Mucosa of descending colon (tissue), 3 donors: ENCODE results near the gene PRTFDC1. TPM values are rescaled to one million over a fixed set of nuclear protein-coding genes. Genes with fewer than 3 reads are reported as not detected.
A peak's percentile ranks its signal among the peaks of the same experiment; 100 is the strongest.

Experiments used
- ATAC-seq: fragments of 200-7000 bp; cut with Tn5 transposase; one replicate; pipeline ENCODE4 v1.9.1; 2020; ENCODE audit warnings: mild to moderate bottlenecking, moderate library complexity
- DNase-seq, 3 donors: peaks; one replicate each; pipeline ENCODE4 v3.0.0-alpha.2; 2020
- H3K36me3 ChIP-seq: fragments of 200-600 bp; one replicate; pipeline ENCODE4 v1.8.0; 2021; ENCODE audit warnings: low read depth, mild to moderate bottlenecking
- H3K4me1 ChIP-seq: fragments of 200-600 bp; one replicate; pipeline ENCODE4 v1.8.0; 2021; ENCODE audit warnings: low read depth, mild to moderate bottlenecking
- H3K4me3 ChIP-seq: fragments of 200-600 bp; one replicate; pipeline ENCODE4 v1.8.0; 2021; ENCODE audit warnings: mild to moderate bottlenecking
- H3K9me3 ChIP-seq: fragments of 200-600 bp; one replicate; pipeline ENCODE4 v1.8.0; 2021; ENCODE audit warnings: mild to moderate bottlenecking
- CTCF ChIP-seq: fragments of 200-600 bp; IDR thresholded peaks from one replicate; pipeline ENCODE4 v1.8.0; 2022; ENCODE audit warnings: antibody characterized with exemption, mild to moderate bottlenecking
- intact Hi-C, 2 donors: fragments of 100-400 bp; cut with DNase I in 1 of 2; cut with micrococcal nuclease in 1 of 2; formaldehyde crosslinking; loops; one replicate each; pipeline versions ENCODE4 v1.11.0 to v1.11.1; 2022; cut with DNase I, micrococcal nuclease
- total RNA-seq, 3 donors: library from RNA; stranded (reverse); fragmentation: NEBNext Ultra II Directional in 2 of 3; extraction: Animal tissue kit (Norgen Biotek cat#: 25700) in 2 of 3; gene quantifications; one replicate each; pipeline versions ENCODE4 v1.2.1 to v1.2.4, GENCODE V29; 2021 to 2023
- donor health status: DM: no; HTN: no; CAD: no; lungs with moderate emphysema.
- donor health status: DM: no; HTN: no; CAD: no.
- donor health status: DM: no; HTN: yes; CAD: no.

PRTFDC1 gene
- total RNA-seq, 3 donors from 2014 or later = 6.1 to 11.9 (median 6.9) TPM

GRCh38 chr10:24894309-24894708, 58.1 kb downstream of the PRTFDC1 start:
- ATAC-seq (peak; percentile 39), DNase-seq (no peak)
- Histone ChIP-seq H3K4me1 (peaks cover 8% of the 10 kb centered on the region), H3K4me3 (no peak overlapping the region), H3K36me3 (no peaks in the 10 kb centered on the region), H3K9me3 (no peaks in the 10 kb centered on the region)
- intact Hi-C loops = no loop called here
- TF ChIP-seq CTCF = no peak

DNA sequence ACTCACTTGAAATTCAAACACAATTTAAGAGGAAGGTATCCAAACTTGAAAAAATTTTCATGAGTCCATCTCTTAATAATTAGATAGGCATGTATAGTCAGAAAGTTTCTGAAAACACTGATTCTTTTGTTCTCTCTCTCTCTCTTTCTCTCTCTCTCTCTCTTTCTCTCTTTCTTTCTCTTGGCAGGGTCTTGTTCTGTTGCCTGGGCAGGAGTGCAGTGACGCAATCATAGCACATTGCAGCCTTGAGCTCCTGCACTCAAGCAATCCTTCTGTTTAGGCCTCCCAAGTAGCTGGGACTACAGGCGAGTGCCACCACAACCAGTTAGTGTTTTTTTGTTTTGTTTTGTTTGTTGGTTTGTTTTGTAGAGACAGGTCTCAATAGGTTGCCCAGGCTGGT, 59.3 kb downstream of the PRTFDC1 start:
- DNase-seq (no peak), ATAC-seq (no peak)
- intact Hi-C loops = no loop called here
- Histone ChIP-seq H3K36me3 (no peaks in the 10 kb centered on the region), H3K4me3 (no peak overlapping the region), H3K9me3 (no peaks in the 10 kb centered on the region), H3K4me1 (peaks cover 8% of the 10 kb centered on the region)
- TF ChIP-seq CTCF = no peak

DNA sequence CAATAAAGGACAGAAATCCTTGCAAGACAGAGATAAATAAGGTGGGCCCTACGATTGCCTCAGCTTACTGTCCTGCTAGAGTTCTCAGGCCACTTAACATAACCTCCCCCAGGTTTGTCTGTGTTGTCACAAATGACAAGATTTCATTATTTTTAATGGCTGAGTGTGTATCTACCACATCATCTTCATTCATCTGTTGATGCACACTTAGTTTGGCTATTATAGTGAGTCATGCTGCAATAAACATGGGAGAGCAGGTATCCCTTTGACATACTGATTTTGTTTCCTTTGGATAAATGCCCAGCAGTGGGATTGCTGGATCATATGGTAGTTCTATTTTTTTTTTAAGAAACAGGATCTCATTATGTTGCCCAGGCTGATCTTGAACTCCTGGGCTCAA, 60.6 kb downstream of the PRTFDC1 start:
- Histone ChIP-seq H3K4me3 (no peak overlapping the region), H3K36me3 (no peaks in the 10 kb centered on the region), H3K4me1 (peaks cover 8% of the 10 kb centered on the region), H3K9me3 (no peaks in the 10 kb centered on the region)
- intact Hi-C loops = no loop called here
- DNase-seq (peak in 1 of 3 donors; percentile 35), ATAC-seq (peak; percentile 76)
- no peak for TF ChIP-seq CTCF

GRCh38 chr10:24889639-24890038, 62.8 kb downstream of the PRTFDC1 start:
- H3K36me3 ChIP-seq = no peaks in the 10 kb centered on the region
- peaks cover 8% of the 10 kb centered on the region for H3K4me1 ChIP-seq
- intact Hi-C loops = no loop called here
- no peak for DNase-seq
- ATAC-seq = no peak
- H3K4me3 ChIP-seq = no peak overlapping the region
- no peaks in the 10 kb centered on the region for H3K9me3 ChIP-seq
- no peak for TF ChIP-seq CTCF

DNA sequence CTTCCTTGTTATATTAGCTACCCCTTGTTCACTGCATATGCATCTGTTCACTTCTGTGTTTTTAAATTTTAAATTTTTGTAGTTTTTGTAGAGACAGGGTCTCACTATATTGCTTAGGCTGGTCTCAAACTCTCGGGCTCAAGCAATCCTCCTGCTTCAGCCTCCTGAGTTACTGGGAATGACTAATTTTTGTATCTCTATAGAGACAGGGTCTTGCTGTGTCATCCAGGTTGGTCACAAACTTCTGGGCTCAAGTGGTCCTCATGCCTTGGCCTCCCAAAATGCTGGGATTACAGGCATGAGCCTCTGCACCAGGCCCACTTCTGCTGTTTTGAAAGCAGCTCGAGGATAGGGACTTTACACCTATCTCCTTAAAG, 64.6 kb downstream of the PRTFDC1 start:
- no peak for TF ChIP-seq CTCF
- intact Hi-C loops = no loop called here
- DNase-seq = no peak
- Histone ChIP-seq H3K9me3 (no peaks in the 10 kb centered on the region), H3K36me3 (no peaks in the 10 kb centered on the region), H3K4me3 (no peak overlapping the region), H3K4me1 (peaks cover 8% of the 10 kb centered on the region)
- no peak for ATAC-seq

DNA sequence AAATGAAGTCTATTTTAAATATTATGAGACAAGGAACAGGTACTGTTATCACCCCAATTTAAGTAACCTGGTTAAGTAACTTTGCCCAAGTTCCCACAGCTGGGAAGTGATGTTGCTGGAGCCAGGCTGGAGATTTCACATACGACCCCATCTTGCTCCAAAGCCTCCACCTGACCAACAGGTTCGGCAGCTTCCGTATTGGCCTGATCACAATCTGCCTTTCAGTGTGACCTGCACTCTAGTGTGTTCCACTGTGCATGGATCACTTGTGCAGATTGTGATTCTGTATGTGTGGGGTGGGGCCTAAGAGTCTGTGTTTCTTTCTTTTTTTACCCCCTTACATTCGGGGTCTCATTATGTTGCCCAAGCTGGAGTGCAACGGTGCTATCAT, 66.1 kb downstream of the PRTFDC1 start:
- no peak overlapping the region for H3K4me3 ChIP-seq
- no peaks in the 10 kb centered on the region for H3K4me1 ChIP-seq
- no peaks in the 10 kb centered on the region for H3K9me3 ChIP-seq
- TF ChIP-seq CTCF = no peak
- ATAC-seq = no peak
- no peaks in the 10 kb centered on the region for H3K36me3 ChIP-seq
- DNase-seq = peak in 1 of 3 donors; percentile 42
- intact Hi-C loops = no loop called here
